GM23338 (cell line): ENCODE measurements around the gene KIF25. TPM values are rescaled to one million over a fixed set of nuclear protein-coding genes. Genes with fewer than 3 reads are reported as not detected.

ENCODE experiments used
- ATAC-seq: fragments of 200-7000 bp; cut with Tn5 transposase; 3 replicates; pipeline ENCODE4 v1.9.1; 2020
- DNase-seq: peaks from one replicate; pipeline ENCODE4 v3.0.0-alpha.2; 2015; ENCODE audit warnings: low spot score
- H2AFZ ChIP-seq: fragments of 200-600 bp; sonication (generic); 2 replicates; pipeline ENCODE4 v1.8.0; 2016; ENCODE audit warnings: antibody characterized with exemption, mild to moderate bottlenecking, moderate library complexity
- H3F3A ChIP-seq: fragments of 200-600 bp; sonication (generic); replicated peaks from 2 replicates; pipeline ENCODE4 v1.8.0; 2017; ENCODE audit warnings: antibody characterized with exemption, mixed run types, low read depth
- H3K27ac ChIP-seq: fragments of 200-600 bp; sonication (generic); 2 replicates; pipeline ENCODE4 v1.6.1; 2016; ENCODE audit warnings: low read depth
- H3K27me3 ChIP-seq: fragments of 200-600 bp; sonication (generic); 2 replicates; pipeline ENCODE4 v1.8.0; 2016; ENCODE audit warnings: mild to moderate bottlenecking, mixed run types, moderate library complexity; ENCODE audit not compliant: insufficient read depth
- H3K36me3 ChIP-seq: fragments of 200-600 bp; sonication (generic); 2 replicates; pipeline ENCODE4 v1.8.0; 2016; ENCODE audit warnings: mild to moderate bottlenecking; ENCODE audit not compliant: insufficient read depth
- H3K4me1 ChIP-seq: fragments of 200-600 bp; sonication (generic); 2 replicates; pipeline ENCODE4 v1.8.0; 2016; ENCODE audit warnings: mild to moderate bottlenecking, moderate library complexity; ENCODE audit not compliant: insufficient read depth
- H3K4me2 ChIP-seq: fragments of 200-600 bp; sonication (generic); 2 replicates; pipeline ENCODE4 v1.7.1; 2017; ENCODE audit warnings: mixed run types
- H3K4me3 ChIP-seq: fragments of 200-600 bp; sonication (generic); 2 replicates; pipeline ENCODE4 v1.6.1; 2016; ENCODE audit warnings: mixed run types
- H3K79me2 ChIP-seq: fragments of 200-600 bp; sonication (generic); replicated peaks from 2 replicates; pipeline ENCODE4 v1.8.0; 2017; ENCODE audit warnings: mild to moderate bottlenecking; ENCODE audit not compliant: insufficient read depth
- H3K9me2 ChIP-seq: fragments of 200-600 bp; sonication (generic); 2 replicates; pipeline ENCODE4 v1.8.0; 2017; ENCODE audit not compliant: insufficient read depth
- H4K20me1 ChIP-seq: fragments of 200-600 bp; sonication (generic); replicated peaks from 2 replicates; pipeline ENCODE4 v1.8.0; 2017; ENCODE audit warnings: mild to moderate bottlenecking; ENCODE audit not compliant: insufficient read depth
- H3K27ac Mint-ChIP-seq: 2 replicates; pipeline ENCODE4 v1.8.0; 2020; ENCODE audit warnings: inconsistent platforms, mild to moderate bottlenecking, moderate library complexity, mixed read lengths
- H3K27me3 Mint-ChIP-seq: 3 replicates; pipeline ENCODE4 v1.8.0; 2022; ENCODE audit warnings: low read depth, mild to moderate bottlenecking, moderate library complexity, mixed read lengths, inconsistent platforms; ENCODE audit not compliant: insufficient read depth, poor library complexity
- H3K36me3 Mint-ChIP-seq: 3 replicates; pipeline ENCODE4 v1.8.0; 2021; ENCODE audit warnings: low read depth, mild to moderate bottlenecking, inconsistent platforms, moderate library complexity, mixed read lengths
- H3K4me1 Mint-ChIP-seq: 3 replicates; pipeline ENCODE4 v1.8.0; 2020; ENCODE audit warnings: mild to moderate bottlenecking, inconsistent platforms, mixed read lengths
- H3K4me3 Mint-ChIP-seq: 3 replicates; pipeline ENCODE4 v1.8.0; 2021; ENCODE audit warnings: moderate library complexity, mild to moderate bottlenecking, inconsistent platforms, mixed read lengths
- H3K9me3 Mint-ChIP-seq: 3 replicates; pipeline ENCODE4 v1.8.0; 2020; ENCODE audit warnings: moderate library complexity, mild to moderate bottlenecking, inconsistent platforms, mixed read lengths
- CTCF ChIP-seq, 2 experiments: fragments of 200-600 bp in 1 of 2; sonication (generic) in 1 of 2; conservative IDR thresholded peaks; 2 replicates each; pipeline versions ENCODE4 v1.5.1 to v1.6.1; 2016 to 2017; ENCODE audit warnings: antibody characterized with exemption in 2 of 2, low read depth in 2 of 2, mild to moderate bottlenecking in 2 of 2, moderate library complexity in 1 of 2
- REST ChIP-seq: IDR thresholded peaks from one replicate; pipeline ENCODE4 v1.6.1; 2018; ENCODE audit warnings: antibody characterized with exemption; ENCODE audit not compliant: unreplicated experiment
- STAT1 ChIP-seq: IDR thresholded peaks from one replicate; pipeline ENCODE4 v1.6.1; 2016; ENCODE audit warnings: antibody characterized with exemption; ENCODE audit not compliant: unreplicated experiment
- ZNF114 ChIP-seq: fragments of 250-450 bp; sonication (Bioruptor Pico); IDR thresholded peaks from 2 replicates; pipeline ENCODE4 v1.5.0; 2020; ENCODE audit warnings: mild to moderate bottlenecking, moderate library complexity
- ZNF331 ChIP-seq: fragments of 250-450 bp; sonication (Bioruptor Pico); IDR thresholded peaks from 2 replicates; pipeline ENCODE4 v1.5.0; 2020; ENCODE audit warnings: low read depth, mild to moderate bottlenecking, moderate library complexity
- ZNF462 ChIP-seq: fragments of 250-450 bp; sonication (Bioruptor Pico); IDR thresholded peaks from 2 replicates; pipeline ENCODE4 v1.5.0; 2020; ENCODE audit warnings: mild to moderate bottlenecking, moderate library complexity
- polyA plus RNA-seq: library from polyadenylated mRNA; unstranded; fragments of >200 nt; fragmentation: Nextera tagmentation; extraction: Ambion mirVana; gene quantifications from 2 replicates; pipeline ENCODE4 v1.2.1, GENCODE V29; 2016
- total RNA-seq: library from RNA; depleted of rRNA; stranded (reverse); fragments of >200 nt; shearing (Covaris generic); gene quantifications from 2 replicates; pipeline ENCODE4 v1.2.3, GENCODE V29; 2014

Gene KIF25
- total and polyA plus RNA-seq, 2 experiments from 2014 or later: 0.69 to 0.76 TPM

- TF ChIP-seq REST (no peak), ZNF114 (CRISPR knock-in tag) (no peak)
Observed at GRCh38 chr6:167995731-167996151, 1.7 kb upstream of the KIF25 start (continued).

GRCh38 chr6:167996424-167997199 is 859 bp upstream of the KIF25 start:
- H4K20me1 ChIP-seq: no peaks in the 10 kb centered on the region
- H3K4me3 ChIP-seq: no peak overlapping the region
- no peaks in the 10 kb centered on the region for H3K9me2 ChIP-seq
- peaks cover 8% of the 10 kb centered on the region for H3K4me1 Mint-ChIP-seq
- no peak overlapping the region for H3K27ac ChIP-seq
- H3K27me3 Mint-ChIP-seq: peaks cover 7% of the 10 kb centered on the region
- H2AFZ ChIP-seq: no peak overlapping the region
- ATAC-seq (peak; percentile 79), DNase-seq (peak; percentile 75)
- peaks cover 12% of the 10 kb centered on the region for H3K36me3 Mint-ChIP-seq
- H3K4me1 ChIP-seq: peaks cover 7% of the 10 kb centered on the region
- H3K9me3 Mint-ChIP-seq: peaks cover 12% of the 10 kb centered on the region
- no peak overlapping the region for H3K4me2 ChIP-seq
- H3K27ac Mint-ChIP-seq: no peak overlapping the region
- H3K36me3 ChIP-seq: no peaks in the 10 kb centered on the region
- no peaks in the 10 kb centered on the region for H3F3A ChIP-seq
- H3K27me3 ChIP-seq: no peaks in the 10 kb centered on the region
- H3K4me3 Mint-ChIP-seq: no peak overlapping the region; the same call in 2 of the 3 replicates
- TF ChIP-seq CTCF (conservative IDR thresholded peaks at IDR 0.05; ENCODE audit: low read depth in 2 of 2) (peak; percentile 13 to 73; a peak in 2 of 4 replicates), ZNF331 (no peak)
- no peaks in the 10 kb centered on the region for H3K79me2 ChIP-seq

GRCh38 chr6:167998215-167998614 is 744 bp downstream of the KIF25 start:
- Histone ChIP-seq H3K4me3 (no peak overlapping the region), H3K36me3 (no peaks in the 10 kb centered on the region), H3F3A (no peaks in the 10 kb centered on the region), H3K4me1 (peaks cover 7% of the 10 kb centered on the region), H2AFZ (no peak overlapping the region; the same call in 1 of the 2 replicates), H3K9me2 (no peaks in the 10 kb centered on the region), H3K27me3 (no peaks in the 10 kb centered on the region), H4K20me1 (no peaks in the 10 kb centered on the region), H3K79me2 (no peaks in the 10 kb centered on the region), H3K4me2 (0 out of 2 replicates have a peak overlapping the region, but pooled peaks have one; percentile 60), H3K27ac (no peak overlapping the region)
- no peak overlapping the region for H3K27ac Mint-ChIP-seq
- peaks cover 8% of the 10 kb centered on the region for H3K4me1 Mint-ChIP-seq
- DNase-seq (no peak), ATAC-seq (no peak)
- no peak overlapping the region; the same call in 2 of the 3 replicates for H3K4me3 Mint-ChIP-seq
- H3K36me3 Mint-ChIP-seq: peaks cover 16% of the 10 kb centered on the region
- H3K9me3 Mint-ChIP-seq: peaks cover 15% of the 10 kb centered on the region
- H3K27me3 Mint-ChIP-seq: peaks cover 7% of the 10 kb centered on the region
- TF ChIP-seq ZNF462 (no peak), STAT1 (no peak), ZNF114 (CRISPR knock-in tag) (no peak), ZNF331 (no peak)
